Measurements from ENCODE around the gene MAGEH1. TPM values are rescaled to one million over a fixed set of nuclear protein-coding genes. Genes with fewer than 3 reads are reported as not detected.
"Not testable (repeated sequence)": the region's sequence is repeated elsewhere in the genome, so short reads cannot be mapped to it uniquely, and the experiment has no call there.

MAGEH1 gene
- total RNA-seq, 1 donor: 26.1 TPM

DNA sequence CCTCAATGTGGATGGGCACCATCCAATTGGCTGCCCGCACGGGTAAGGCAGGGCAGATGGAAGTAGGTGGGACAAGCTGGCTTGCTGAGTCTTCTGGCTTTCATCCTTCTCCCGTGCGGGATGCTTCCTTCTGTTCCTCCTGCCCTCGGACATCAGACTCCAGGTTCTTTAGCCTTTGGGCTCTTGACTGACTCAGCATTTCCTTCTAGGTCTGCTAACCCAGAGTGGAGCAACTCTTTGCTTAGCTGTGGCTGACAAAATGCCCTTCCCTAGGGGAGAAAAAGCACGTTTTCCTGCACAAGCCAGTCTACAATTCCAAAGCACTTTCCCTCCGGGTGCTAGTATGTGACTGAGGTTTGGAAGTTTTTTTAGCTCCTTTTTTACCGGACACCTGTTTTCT is 28.0 kb downstream of the MAGEH1 start:
- DNase-seq (ENCODE audit: low read depth): not testable (repeated sequence)

DNA sequence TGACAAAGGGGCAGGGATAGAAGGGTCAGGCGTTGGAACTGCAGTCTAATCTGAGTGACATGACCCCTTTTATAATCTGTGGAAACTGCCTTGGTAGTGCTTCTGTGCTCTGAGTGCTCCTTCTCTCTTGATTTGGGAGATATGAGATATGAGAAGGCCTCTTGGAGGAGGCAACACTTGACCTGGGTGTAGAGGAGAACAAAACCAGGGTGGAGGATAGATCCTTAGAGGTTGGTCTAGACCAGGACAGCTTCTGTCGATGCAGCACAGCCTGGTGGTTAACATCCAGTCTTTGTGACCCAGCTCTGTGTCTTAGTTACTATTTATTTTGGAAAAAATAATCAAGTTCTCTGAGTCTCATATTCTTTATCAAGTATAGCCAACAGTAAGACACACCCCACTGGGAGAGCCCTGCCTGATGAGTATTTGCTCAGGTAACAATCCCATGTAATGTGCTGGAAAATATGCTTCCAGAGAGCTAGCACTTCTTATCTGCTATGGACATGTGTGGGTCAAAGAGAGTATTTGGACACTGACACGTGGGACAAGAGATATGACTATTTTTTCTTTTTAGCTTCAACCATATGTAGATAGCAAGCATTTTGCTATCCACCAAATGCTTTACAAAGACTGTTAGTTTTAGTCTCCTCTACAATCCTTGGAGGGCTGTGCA is 28.6 kb downstream of the MAGEH1 start:
- DNase-seq (ENCODE audit: low read depth): no peak
- TF ChIP-seq, protein P1, sequence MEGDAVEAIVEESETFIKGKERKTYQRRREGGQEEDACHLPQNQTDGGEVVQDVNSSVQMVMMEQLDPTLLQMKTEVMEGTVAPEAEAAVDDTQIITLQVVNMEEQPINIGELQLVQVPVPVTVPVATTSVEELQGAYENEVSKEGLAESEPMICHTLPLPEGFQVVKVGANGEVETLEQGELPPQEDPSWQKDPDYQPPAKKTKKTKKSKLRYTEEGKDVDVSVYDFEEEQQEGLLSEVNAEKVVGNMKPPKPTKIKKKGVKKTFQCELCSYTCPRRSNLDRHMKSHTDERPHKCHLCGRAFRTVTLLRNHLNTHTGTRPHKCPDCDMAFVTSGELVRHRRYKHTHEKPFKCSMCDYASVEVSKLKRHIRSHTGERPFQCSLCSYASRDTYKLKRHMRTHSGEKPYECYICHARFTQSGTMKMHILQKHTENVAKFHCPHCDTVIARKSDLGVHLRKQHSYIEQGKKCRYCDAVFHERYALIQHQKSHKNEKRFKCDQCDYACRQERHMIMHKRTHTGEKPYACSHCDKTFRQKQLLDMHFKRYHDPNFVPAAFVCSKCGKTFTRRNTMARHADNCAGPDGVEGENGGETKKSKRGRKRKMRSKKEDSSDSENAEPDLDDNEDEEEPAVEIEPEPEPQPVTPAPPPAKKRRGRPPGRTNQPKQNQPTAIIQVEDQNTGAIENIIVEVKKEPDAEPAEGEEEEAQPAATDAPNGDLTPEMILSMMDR (IDR thresholded peaks at IDR 0.05; ENCODE audit: insufficient read depth, low read length): no peak
- H3K4me3 ChIP-seq (ENCODE audit: low read depth, low read length): no peak overlapping the region

More for the DNA sequence above, 28.0 kb downstream of the MAGEH1 start:
- H3K4me3 ChIP-seq (ENCODE audit: low read depth, low read length): not testable (repeated sequence)

DNA sequence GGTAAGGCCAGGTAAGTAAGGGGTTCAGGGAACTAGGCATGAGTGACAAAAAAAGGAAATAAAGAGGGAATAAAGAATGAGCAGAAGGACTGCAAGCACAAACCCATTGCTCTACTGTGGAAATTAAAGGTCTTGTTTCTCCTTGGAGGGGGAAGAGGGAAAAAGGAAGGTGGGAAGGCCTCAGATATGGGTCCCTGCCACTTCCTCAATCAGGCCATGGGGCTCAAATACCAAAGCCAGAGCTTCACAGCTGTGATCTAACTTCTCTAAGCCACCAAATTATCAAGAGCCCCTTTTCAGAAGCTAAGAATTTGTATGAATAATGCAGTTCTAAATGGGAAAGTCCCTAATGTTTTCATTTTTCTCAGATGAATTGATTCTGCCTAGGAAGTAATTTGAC is 33.0 kb downstream of the MAGEH1 start:
- DNase-seq (ENCODE audit: low read depth): no peak
- TF ChIP-seq, protein P1 (IDR thresholded peaks at IDR 0.05; ENCODE audit: insufficient read depth, low read length): no peak
- no peak overlapping the region for H3K4me3 ChIP-seq (ENCODE audit: low read depth, low read length)

DNA sequence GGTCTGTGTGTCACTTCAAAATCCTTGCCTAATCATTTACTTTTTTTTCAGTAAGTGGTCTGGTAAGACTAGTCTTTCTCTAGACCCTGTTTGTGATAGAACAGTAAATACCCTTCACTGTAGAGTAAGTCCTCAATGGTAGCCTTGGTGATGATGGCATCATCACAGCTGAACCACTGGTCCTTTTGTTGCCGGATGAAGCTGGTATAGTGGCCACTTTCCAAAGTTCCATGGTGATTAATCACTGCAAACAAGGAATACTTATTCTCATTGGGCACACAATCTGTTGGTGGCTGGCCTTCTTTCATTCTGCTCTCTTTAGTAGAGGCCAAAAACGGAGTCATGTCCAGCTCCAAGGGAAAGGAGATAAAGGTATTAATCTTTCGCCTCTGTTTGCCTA is 34.8 kb downstream of the MAGEH1 start:
- TF ChIP-seq, protein P1 (IDR thresholded peaks at IDR 0.05; ENCODE audit: insufficient read depth, low read length): no peak
- DNase-seq (ENCODE audit: low read depth): peak; percentile 28
- no peak overlapping the region for H3K4me3 ChIP-seq (ENCODE audit: low read depth, low read length)

DNA sequence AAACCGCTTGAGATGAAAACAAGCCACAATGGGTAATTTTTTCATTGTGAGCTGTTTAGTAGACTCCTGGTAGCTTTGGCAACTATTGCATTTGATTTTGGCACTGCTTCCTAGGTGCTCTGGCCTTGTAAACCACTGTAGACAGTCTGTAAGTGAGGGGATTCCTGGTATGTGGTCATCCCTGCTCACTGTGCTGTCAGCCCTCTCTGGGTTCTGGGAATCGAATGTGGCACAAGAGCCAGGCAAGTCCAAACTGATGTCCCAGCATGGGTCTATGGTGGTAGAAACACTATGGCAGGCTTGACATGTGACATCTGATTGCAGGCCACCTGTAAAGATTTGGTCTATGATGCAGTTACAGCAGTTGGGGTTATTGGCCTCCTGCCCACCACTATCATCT is 35.2 kb downstream of the MAGEH1 start:
- TF ChIP-seq, protein P1 (IDR thresholded peaks at IDR 0.05; ENCODE audit: insufficient read depth, low read length): no peak
- no peak overlapping the region for H3K4me3 ChIP-seq (ENCODE audit: low read depth, low read length)
- DNase-seq (ENCODE audit: low read depth): no peak

DNA sequence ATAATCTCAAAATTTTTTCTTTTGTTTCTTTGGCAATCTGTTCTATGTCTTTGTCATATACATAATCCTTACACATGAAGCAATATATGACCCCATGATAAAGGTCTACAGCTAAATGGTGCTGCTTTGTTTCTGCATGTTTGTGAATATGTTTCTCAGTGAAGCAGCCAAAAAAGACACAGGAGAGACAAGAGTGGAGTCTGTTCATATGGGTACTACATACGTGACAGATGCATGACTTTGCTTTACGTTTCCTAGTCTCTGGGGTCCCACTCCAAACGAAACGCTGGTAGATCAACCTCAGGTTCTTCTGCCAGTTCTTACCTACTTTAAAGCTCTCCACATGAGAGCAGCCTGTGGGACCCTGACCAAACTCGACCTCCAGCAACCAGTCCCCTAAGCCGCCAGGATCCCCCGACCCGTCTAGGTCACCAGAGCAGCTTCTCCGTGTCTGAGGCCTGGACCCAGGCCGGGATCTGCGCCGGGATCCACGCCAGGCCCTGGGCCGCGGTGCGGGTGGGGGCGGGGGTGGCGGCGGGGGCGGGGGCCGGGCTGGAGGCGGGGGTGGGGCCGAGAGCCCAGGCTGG is 36.2 kb downstream of the MAGEH1 start:
- peak overlapping the region; percentile 76 for H3K4me3 ChIP-seq (ENCODE audit: low read depth, low read length)
- TF ChIP-seq, protein P1 (IDR thresholded peaks at IDR 0.05; ENCODE audit: insufficient read depth, low read length): no peak
- peak; percentile 37 for DNase-seq (ENCODE audit: low read depth)

DNA sequence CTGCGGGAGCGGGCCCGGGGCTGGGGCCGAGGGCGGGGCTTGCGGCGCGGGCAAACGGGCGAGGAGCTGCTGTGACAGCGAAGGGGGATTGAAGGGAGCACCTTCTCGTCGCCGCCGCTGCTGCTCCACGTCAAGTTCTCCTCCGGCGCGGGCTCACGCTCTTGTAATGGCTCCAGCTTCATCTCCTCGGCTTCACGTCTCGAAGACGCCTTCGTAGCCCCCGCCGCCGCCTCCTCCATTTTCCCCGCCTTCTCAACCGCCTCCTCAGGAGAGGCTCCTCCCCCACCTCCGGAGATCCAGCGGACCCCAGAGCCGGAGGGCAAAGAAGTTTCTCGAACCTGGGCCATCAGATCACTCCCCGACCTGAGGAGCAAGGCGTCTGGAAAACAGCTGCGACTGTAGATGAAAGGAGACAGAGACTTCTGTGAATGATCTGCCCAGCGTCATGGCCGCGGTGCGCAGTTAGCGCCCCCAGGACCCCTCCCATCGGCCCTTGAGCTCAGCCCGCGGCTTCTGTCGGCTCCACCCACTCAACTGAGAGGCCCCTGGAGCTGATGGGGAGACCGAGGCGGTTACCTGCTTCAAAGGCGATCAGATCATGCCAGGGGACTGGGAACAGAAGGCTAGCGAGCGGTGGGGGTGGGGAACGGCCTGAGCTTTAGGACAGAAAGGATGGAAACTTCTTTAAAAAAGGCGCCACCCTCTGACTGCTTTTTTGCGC is 36.8 kb downstream of the MAGEH1 start:
- DNase-seq (ENCODE audit: low read depth): peak; percentile 19
- TF ChIP-seq, protein P1 (IDR thresholded peaks at IDR 0.05; ENCODE audit: insufficient read depth, low read length): no peak
- peak overlapping the region; percentile 76 for H3K4me3 ChIP-seq (ENCODE audit: low read depth, low read length)
